GM19025 (cell line): ENCODE data around the gene HIVEP3.
"Not testable (repeated sequence)": the region's sequence is repeated elsewhere in the genome, so short reads cannot be mapped to it uniquely, and the experiment has no call there.

Source experiments
- ATAC-seq: cut with Tn5 transposase; IDR thresholded peaks from one replicate; pipeline ENCODE4 v1.9.1; 2021; ENCODE audit warnings: mild to moderate bottlenecking, low read depth, moderate library complexity; ENCODE audit not compliant: unreplicated experiment

The HIVEP3 gene

GRCh38 chr1:41918450-41919043, at the start of gene HIVEP3:
Gene HIVEP3 (minus strand): TSS chr1:41918922.
- ATAC-seq: no peak

- ATAC-seq: no peak
Observed at GRCh38 chr1:41964400-41964799, 45.7 kb upstream of the HIVEP3 start.

GRCh38 chr1:41963636-41964035, 44.9 kb upstream of the HIVEP3 start:
- ATAC-seq: no peak

- no peak for ATAC-seq
Observed at GRCh38 chr1:41958015-41958673, 39.4 kb upstream of the HIVEP3 start.

GRCh38 chr1:41957568-41957967, 38.8 kb upstream of the HIVEP3 start:
- no peak for ATAC-seq

- peak; percentile 80 for ATAC-seq
Observed at GRCh38 chr1:41955461-41956159, 36.9 kb upstream of the HIVEP3 start.

- no peak for ATAC-seq
Observed at GRCh38 chr1:41954533-41954944, 35.8 kb upstream of the HIVEP3 start.

- no peak for ATAC-seq
Observed at GRCh38 chr1:41953291-41953690, 34.6 kb upstream of the HIVEP3 start.

- no peak for ATAC-seq
Observed at GRCh38 chr1:41952208-41952607, 33.5 kb upstream of the HIVEP3 start.

- not testable (repeated sequence) for ATAC-seq
Observed at GRCh38 chr1:41951492-41951891, 32.8 kb upstream of the HIVEP3 start.

GRCh38 chr1:41950820-41951219, 32.1 kb upstream of the HIVEP3 start:
- ATAC-seq: no peak

GRCh38 chr1:41945946-41946345, 27.2 kb upstream of the HIVEP3 start:
- ATAC-seq: not testable (repeated sequence)

GRCh38 chr1:41943717-41944116, 25.0 kb upstream of the HIVEP3 start:
- ATAC-seq: no peak

GRCh38 chr1:41942278-41942677, 23.6 kb upstream of the HIVEP3 start:
- no peak for ATAC-seq

- no peak for ATAC-seq
Observed at GRCh38 chr1:41941381-41941780, 22.7 kb upstream of the HIVEP3 start.

- ATAC-seq: no peak
Observed at GRCh38 chr1:41939194-41939593, 20.5 kb upstream of the HIVEP3 start.

GRCh38 chr1:41936107-41936506, 17.4 kb upstream of the HIVEP3 start:
- no peak for ATAC-seq

GRCh38 chr1:41935226-41935625, 16.5 kb upstream of the HIVEP3 start:
- no peak for ATAC-seq

- no peak for ATAC-seq
Observed at GRCh38 chr1:41933106-41933505, 14.4 kb upstream of the HIVEP3 start.

GRCh38 chr1:41931578-41931977, 12.9 kb upstream of the HIVEP3 start:
- ATAC-seq: no peak

GRCh38 chr1:41927118-41927517, 8.4 kb upstream of the HIVEP3 start:
- ATAC-seq: no peak

GRCh38 chr1:41925712-41926111, 7.0 kb upstream of the HIVEP3 start:
- no peak for ATAC-seq
